ENCODE data around the gene RALGPS1. TPM values are rescaled to one million over a fixed set of nuclear protein-coding genes. Genes with fewer than 3 reads are reported as not detected.

Gene RALGPS1
- total and polyA plus RNA-seq, 2 of the 13 experiments (the other 11 are each of a cell fraction or from before 2014, with no cell fraction given) = 3.7 to 6.5 TPM

- TF ChIP-seq ZNF574 (CRISPR knock-in tag; IDR thresholded peaks at IDR 0.05) (no peak), DNMT3B (CRISPR knock-in tag; conservative IDR thresholded peaks at IDR 0.05) (peak; percentile 58; the same call in 1 of the 2 replicates), NFYC (CRISPR knock-in tag; IDR thresholded peaks at IDR 0.05) (no peak), ZNF121 (CRISPR knock-in tag; IDR thresholded peaks at IDR 0.05) (no peak), ZNF784 (CRISPR knock-in tag; IDR thresholded peaks at IDR 0.05; ENCODE audit: borderline replicate concordance) (no peak), SNAI1 (CRISPR knock-in tag; IDR thresholded peaks at IDR 0.05; ENCODE audit: borderline replicate concordance) (no peak)
Measured at GRCh38 chr9:127185931-127186781, 271.6 kb downstream of the RALGPS1 start (continued).

- WGBS (ENCODE audit: low lambda C conversion rate) = 64% methylated on average over 7 of the region's 7 CpGs
- POLR2A ChIA-PET = interaction anchor here (0.8 to 1.2 kb wide), 2 partner anchors 210 to 247 kb away, joined by 3 read pairs; partner anchors contain the start of gene SLC2A8
- no peak overlapping the region for H3K27ac ChIP-seq (ENCODE audit: extremely low read length, insufficient read depth, low read length)
- peak overlapping the region; percentile 45; the same call in 1 of the 2 replicates for H3K4me2 ChIP-seq (ENCODE audit: low read depth, low read length)
- intact Hi-C loops (cut with micrococcal nuclease; ENCODE audit: unreplicated experiment) = no loop called here
- no peaks in the 10 kb centered on the region for H3K79me2 ChIP-seq (ENCODE audit: insufficient read depth, low read length)
- H4K20me1 ChIP-seq (ENCODE audit: insufficient read depth, low read length) = no peaks in the 10 kb centered on the region
- FAIRE-seq = no peak
- TF ChIP-seq ZBTB26 (CRISPR knock-in tag; IDR thresholded peaks at IDR 0.05; ENCODE audit: borderline replicate concordance) (peak; percentile 7; the same call in 1 of the 2 replicates), SOX5 (CRISPR knock-in tag; IDR thresholded peaks at IDR 0.05; ENCODE audit: borderline replicate concordance) (no peak)
- ATAC-seq = no peak
- no peaks in the 10 kb centered on the region for H3K9me3 ChIP-seq (ENCODE audit: low read length)
- H2AFZ ChIP-seq (ENCODE audit: low read length) = no peak overlapping the region
- peak overlapping the region in 1 of 3 experiments; percentile 9; a peak in 2 of 6 replicates for H3K4me3 ChIP-seq (replicated peaks in 1 of 3; ENCODE audit: insufficient read depth in 1 of 3, low read depth in 2 of 3, low read length in 3 of 3)
- in situ Hi-C loops (cut with HindIII; ENCODE audit: extremely low pct_ligation_motif_present, low pct_unique_long_range_greater_than_20kb) = no loop called here
- no peaks in the 10 kb centered on the region for H3K27me3 ChIP-seq (ENCODE audit: control insufficient read depth in 1 of 2, insufficient read depth in 2 of 2, low read length in 2 of 2)
- BruUV-seq (replicated peaks) = no TSS peak
- H3K4me1 ChIP-seq (ENCODE audit: insufficient read depth, low read length) = peaks cover 29% of the 10 kb centered on the region
- peak overlapping the region; percentile 9; the same call in 1 of the 2 replicates for H3K9ac ChIP-seq (ENCODE audit: insufficient read depth, low read depth, low read length)
- no peak for DNase-seq (ENCODE audit: low spot score)
- H3K36me3 ChIP-seq (replicated peaks in 1 of 2; ENCODE audit: control insufficient read depth in 1 of 2, insufficient read depth in 2 of 2, low read length in 2 of 2) = no peaks in the 10 kb centered on the region
- CTCF ChIA-PET (ENCODE audit: low intra/inter-chr PET ratio, low total read pairs) = no interaction called here
Measured at GRCh38 chr9:127186806-127187205, 272.2 kb downstream of the RALGPS1 start.

Measured in HepG2 (cell line).